NCI-H2227 treated with DMSO at 0.1 percent for 48 hours (cell line): ENCODE measurements around the gene DYNC2I2.
"Not testable (repeated sequence)": the region's sequence is repeated elsewhere in the genome, so short reads cannot be mapped to it uniquely, and the experiment has no call there.

Source experiments
- DNase-seq: peaks from one replicate; lab custom pipeline; 2025; lab: John Stamatoyannopoulos, UW

Gene DYNC2I2

GRCh38 chr9:128656416-128657343, at the start of gene DYNC2I2:
TSS of gene DYNC2I2 (minus strand) at chr9:128656847. CDS start at chr9:128656726, 121 bp downstream.
- DNase-seq: peak; percentile 89

- no peak for DNase-seq
Measured at GRCh38 chr9:128706045-128706444, 49.4 kb upstream of the DYNC2I2 start.

- no peak for DNase-seq
Measured at GRCh38 chr9:128705051-128705965, 48.7 kb upstream of the DYNC2I2 start.

GRCh38 chr9:128704356-128704670, 47.7 kb upstream of the DYNC2I2 start:
- no peak for DNase-seq

GRCh38 chr9:128703616-128704355, 47.1 kb upstream of the DYNC2I2 start:
- no peak for DNase-seq

- DNase-seq: peak; percentile 19
Measured at GRCh38 chr9:128702949-128703615, 46.4 kb upstream of the DYNC2I2 start.

GRCh38 chr9:128702445-128702948, 45.9 kb upstream of the DYNC2I2 start, which contains the start of gene PKN3:
TSS of gene PKN3 (plus strand) at chr9:128702503. CDS start at chr9:128702916, 413 bp downstream.
- DNase-seq: peak; percentile 57

- DNase-seq: no peak
Measured at GRCh38 chr9:128701227-128701854, 44.7 kb upstream of the DYNC2I2 start.

GRCh38 chr9:128699096-128699795, 42.6 kb upstream of the DYNC2I2 start:
- DNase-seq: not testable (repeated sequence)

- DNase-seq: no peak
Measured at GRCh38 chr9:128696923-128697707, 40.5 kb upstream of the DYNC2I2 start.

GRCh38 chr9:128694344-128694743, 37.7 kb upstream of the DYNC2I2 start:
- no peak for DNase-seq

- not testable (repeated sequence) for DNase-seq
Measured at GRCh38 chr9:128693738-128694137, 37.1 kb upstream of the DYNC2I2 start.

- DNase-seq: no peak
Measured at GRCh38 chr9:128690684-128691034, 34.0 kb upstream of the DYNC2I2 start.

- no peak for DNase-seq
Measured at GRCh38 chr9:128689820-128690683, 33.4 kb upstream of the DYNC2I2 start.

GRCh38 chr9:128689293-128689774, 32.7 kb upstream of the DYNC2I2 start:
- no peak for DNase-seq

- peak; percentile 77 for DNase-seq
Measured at GRCh38 chr9:128688501-128689292, 32.0 kb upstream of the DYNC2I2 start, which contains the start of gene SET. TSS of gene SET (plus strand) at chr9:128689222. CDS start at chr9:128689583, 361 bp downstream.

- DNase-seq: no peak
Measured at GRCh38 chr9:128687453-128687852, 30.8 kb upstream of the DYNC2I2 start.
